Chondrocyte (in vitro differentiated cells): ENCODE measurements around the gene ATP5F1C. TPM values are rescaled to one million over a fixed set of nuclear protein-coding genes. Genes with fewer than 3 reads are reported as not detected.
A peak's percentile ranks its signal among the peaks of the same experiment; 100 is the strongest.

ENCODE experiments used
- DNase-seq: peaks from one replicate; pipeline ENCODE4 v3.0.0; 2021; ENCODE audit warnings: mixed read lengths, low spot score
- H3K27ac Mint-ChIP-seq: one replicate; pipeline ENCODE4 v1.8.0; 2021; ENCODE audit warnings: mild to moderate bottlenecking, moderate library complexity, mixed read lengths; ENCODE audit not compliant: unreplicated experiment
- H3K27me3 Mint-ChIP-seq: 2 replicates; pipeline ENCODE4 v1.8.0; 2021; ENCODE audit warnings: low read depth, mixed read lengths
- H3K36me3 Mint-ChIP-seq: 2 replicates; pipeline ENCODE4 v1.8.0; 2021; ENCODE audit warnings: low read depth, mixed read lengths
- H3K4me1 Mint-ChIP-seq: 2 replicates; pipeline ENCODE4 v1.8.0; 2021; ENCODE audit warnings: low read depth, mild to moderate bottlenecking, mixed read lengths
- H3K4me3 Mint-ChIP-seq: one replicate; pipeline ENCODE4 v1.8.0; 2021; ENCODE audit warnings: mild to moderate bottlenecking, moderate library complexity, mixed read lengths; ENCODE audit not compliant: unreplicated experiment
- H3K9me3 Mint-ChIP-seq: 2 replicates; pipeline ENCODE4 v1.8.0; 2021; ENCODE audit warnings: low read depth, mixed read lengths
- CTCF ChIP-seq: fragments of 200-600 bp; sonication (generic); IDR thresholded peaks from 2 replicates; pipeline ENCODE4 v1.5.0; 2021; ENCODE audit warnings: antibody characterized with exemption, mild to moderate bottlenecking, moderate library complexity
- total RNA-seq: library from RNA; stranded (reverse); gene quantifications from 3 replicates; pipeline ENCODE4 v1.2.1, GENCODE V29; 2021

Gene ATP5F1C
- total RNA-seq, 1 donor from 2014 or later: 136 TPM

- peaks cover 61% of the 10 kb centered on the region for H3K4me1 Mint-ChIP-seq
- no peak for TF ChIP-seq CTCF
- no peaks in the 10 kb centered on the region for H3K9me3 Mint-ChIP-seq
- H3K4me3 Mint-ChIP-seq: no peak overlapping the region
- no peaks in the 10 kb centered on the region for H3K27me3 Mint-ChIP-seq
- no peak for DNase-seq
- H3K36me3 Mint-ChIP-seq: peaks cover 21% of the 10 kb centered on the region
- H3K27ac Mint-ChIP-seq: peak overlapping the region; percentile 38
These were observed 7.6 kb downstream of the ATP5F1C start for GRCh38 chr10:7795605-7796004.

GRCh38 chr10:7797582-7797981 lies 9.6 kb downstream of the ATP5F1C start:
- Mint-ChIP-seq H3K36me3 (peaks cover 25% of the 10 kb centered on the region), H3K27me3 (no peaks in the 10 kb centered on the region), H3K27ac (peak overlapping the region; percentile 96), H3K4me3 (peak overlapping the region; percentile 1), H3K9me3 (no peaks in the 10 kb centered on the region), H3K4me1 (peaks cover 42% of the 10 kb centered on the region)
- TF ChIP-seq CTCF: no peak
- DNase-seq: no peak

- Mint-ChIP-seq H3K27me3 (no peaks in the 10 kb centered on the region), H3K9me3 (no peaks in the 10 kb centered on the region), H3K4me1 (peaks cover 7% of the 10 kb centered on the region), H3K27ac (no peak overlapping the region), H3K36me3 (peaks cover 43% of the 10 kb centered on the region), H3K4me3 (no peak overlapping the region)
- TF ChIP-seq CTCF: no peak
- no peak for DNase-seq
These were observed 14.6 kb downstream of the ATP5F1C start for GRCh38 chr10:7802606-7803005.

GRCh38 chr10:7804216-7804615 lies 16.2 kb downstream of the ATP5F1C start:
- no peak overlapping the region for H3K4me3 Mint-ChIP-seq
- H3K36me3 Mint-ChIP-seq: peaks cover 43% of the 10 kb centered on the region
- H3K4me1 Mint-ChIP-seq: no peaks in the 10 kb centered on the region
- no peak for TF ChIP-seq CTCF
- H3K27ac Mint-ChIP-seq: no peak overlapping the region
- no peak for DNase-seq
- H3K9me3 Mint-ChIP-seq: no peaks in the 10 kb centered on the region
- no peaks in the 10 kb centered on the region for H3K27me3 Mint-ChIP-seq

GRCh38 chr10:7804741-7805140 lies 16.8 kb downstream of the ATP5F1C start:
- no peak for DNase-seq
- H3K9me3 Mint-ChIP-seq: no peaks in the 10 kb centered on the region

More at GRCh38 chr10:7804741-7805140, 16.8 kb downstream of the ATP5F1C start:
- TF ChIP-seq CTCF: no peak
- H3K4me1 Mint-ChIP-seq: no peaks in the 10 kb centered on the region
- H3K27me3 Mint-ChIP-seq: no peaks in the 10 kb centered on the region
- H3K4me3 Mint-ChIP-seq: no peak overlapping the region
- peaks cover 40% of the 10 kb centered on the region for H3K36me3 Mint-ChIP-seq
- H3K27ac Mint-ChIP-seq: no peak overlapping the region
